GM21825 (cell line): ENCODE results near the gene TMEM97.
A peak's percentile ranks its signal among the peaks of the same experiment; 100 is the strongest.

Experiments
- ATAC-seq: cut with Tn5 transposase; IDR thresholded peaks from one replicate; pipeline ENCODE4 v1.9.1; 2021; ENCODE audit warnings: mild to moderate bottlenecking, moderate library complexity; ENCODE audit not compliant: unreplicated experiment

The TMEM97 gene

GRCh38 chr17:28363776-28364650, 45.0 kb downstream of the TMEM97 start:
- ATAC-seq: no peak

- ATAC-seq: no peak
Observed at GRCh38 chr17:28364665-28365363, 45.8 kb downstream of the TMEM97 start, which contains the start of gene SEBOX. TSS of gene SEBOX (minus strand) at chr17:28365199. CDS start at chr17:28365151, 48 bp downstream.

- ATAC-seq: no peak
Observed at GRCh38 chr17:28365487-28365886, 46.5 kb downstream of the TMEM97 start.

GRCh38 chr17:28366605-28367004, 47.6 kb downstream of the TMEM97 start:
- ATAC-seq: no peak

GRCh38 chr17:28367641-28368305, 48.8 kb downstream of the TMEM97 start:
- ATAC-seq: no peak

- ATAC-seq: no peak
Observed at GRCh38 chr17:28368306-28368831, 49.4 kb downstream of the TMEM97 start.

GRCh38 chr17:28368915-28369683, 50.1 kb downstream of the TMEM97 start:
- ATAC-seq: no peak

GRCh38 chr17:28369684-28370034, 50.7 kb downstream of the TMEM97 start:
- ATAC-seq: no peak

GRCh38 chr17:28370035-28370743, 51.2 kb downstream of the TMEM97 start, which contains the start of gene VTN:
TSS of gene VTN (minus strand) at chr17:28370307. CDS start at chr17:28370203, 104 bp downstream.
- no peak for ATAC-seq

GRCh38 chr17:28370744-28371103, 51.7 kb downstream of the TMEM97 start:
- ATAC-seq: no peak

- peak; percentile 63 for ATAC-seq
Observed at GRCh38 chr17:28371245-28372202, 52.5 kb downstream of the TMEM97 start, which contains the start of gene SARM1. TSS of gene SARM1 (plus strand) at chr17:28371694. CDS start at chr17:28372033, 339 bp downstream.

- ATAC-seq: peak; percentile 21
Observed at GRCh38 chr17:28372203-28372944, 53.4 kb downstream of the TMEM97 start.

- ATAC-seq: no peak
Observed at GRCh38 chr17:28372945-28373274, 53.9 kb downstream of the TMEM97 start.
